SKM-1 treated with dmso at 0.1 percent for 144 hours (cell line): ENCODE data around the gene MIS18BP1.
"Not testable (repeated sequence)": the region's sequence is repeated elsewhere in the genome, so short reads cannot be mapped to it uniquely, and the experiment has no call there.

Experiments
- DNase-seq: peaks from one replicate; lab custom pipeline; 2025; ENCODE audit not compliant: unreplicated experiment; lab: John Stamatoyannopoulos, UW

Gene MIS18BP1

GRCh38 chr14:45253070-45253753 lies at the start of gene MIS18BP1:
Gene MIS18BP1, minus strand, starts transcription at chr14:45253202. Its CDS starts 5,916 bp downstream, at chr14:45247286.
- peak; percentile 68 for DNase-seq

DNA sequence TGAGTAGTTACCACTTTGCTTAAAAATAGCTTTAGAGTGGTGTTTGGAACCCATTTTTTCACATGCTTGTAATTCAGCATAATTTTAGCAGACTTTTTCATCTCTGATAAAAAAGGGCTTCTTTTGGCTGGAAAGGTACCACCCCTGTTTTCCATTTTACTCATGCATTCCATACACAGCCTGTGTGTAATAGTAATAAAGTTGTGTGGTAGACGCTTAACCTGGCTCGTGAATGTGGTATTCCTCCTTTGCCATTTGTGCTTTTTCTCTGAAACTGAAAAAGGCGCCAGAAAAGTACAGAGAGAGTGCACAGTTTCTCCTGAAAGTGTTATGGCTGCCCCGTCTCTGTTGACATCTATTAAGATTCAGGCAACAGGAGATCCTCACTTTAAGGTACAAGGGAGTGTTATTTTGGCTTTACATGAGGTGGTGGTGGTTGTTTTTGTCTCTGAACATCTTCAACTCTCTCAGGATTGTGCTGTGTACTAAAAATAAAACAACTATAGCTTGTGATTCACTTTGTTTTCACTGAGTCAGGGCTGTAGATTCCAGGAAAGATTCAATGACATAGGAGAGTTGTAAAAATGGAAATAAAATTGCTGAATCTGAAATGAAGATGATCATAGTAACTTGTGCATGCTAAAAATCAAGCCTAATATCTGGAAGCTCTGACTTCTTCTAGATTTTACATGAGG lies 45.6 kb upstream of the MIS18BP1 start:
- DNase-seq: no peak

- DNase-seq: not testable (repeated sequence)
Measured at GRCh38 chr14:45294796-45295195, 41.8 kb upstream of the MIS18BP1 start.

DNA sequence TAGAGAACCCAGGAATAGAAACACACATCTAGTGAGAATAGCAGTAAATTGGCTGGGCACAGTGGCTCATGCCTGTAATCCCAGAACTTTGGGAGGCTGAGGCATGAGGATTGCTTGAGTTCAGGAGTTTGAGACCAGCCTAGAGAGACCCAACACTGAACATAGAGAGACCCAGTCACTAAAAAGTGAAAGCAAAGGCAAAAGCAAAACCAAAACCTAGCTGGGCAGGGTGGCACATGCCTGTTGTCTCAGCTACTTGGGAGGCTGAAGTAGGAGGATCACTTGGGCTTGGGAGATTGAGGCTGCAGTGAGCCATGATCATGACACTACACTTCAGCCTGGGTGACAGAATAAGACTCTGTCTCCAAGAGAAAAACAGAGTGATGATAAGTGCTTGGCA lies 37.5 kb upstream of the MIS18BP1 start:
- no peak for DNase-seq

- no peak for DNase-seq
Measured at GRCh38 chr14:45287610-45288009, 34.6 kb upstream of the MIS18BP1 start.

- no peak for DNase-seq
Measured at GRCh38 chr14:45284802-45285201, 31.8 kb upstream of the MIS18BP1 start.

GRCh38 chr14:45281731-45282400 lies 28.9 kb upstream of the MIS18BP1 start:
- DNase-seq: not testable (repeated sequence)

DNA sequence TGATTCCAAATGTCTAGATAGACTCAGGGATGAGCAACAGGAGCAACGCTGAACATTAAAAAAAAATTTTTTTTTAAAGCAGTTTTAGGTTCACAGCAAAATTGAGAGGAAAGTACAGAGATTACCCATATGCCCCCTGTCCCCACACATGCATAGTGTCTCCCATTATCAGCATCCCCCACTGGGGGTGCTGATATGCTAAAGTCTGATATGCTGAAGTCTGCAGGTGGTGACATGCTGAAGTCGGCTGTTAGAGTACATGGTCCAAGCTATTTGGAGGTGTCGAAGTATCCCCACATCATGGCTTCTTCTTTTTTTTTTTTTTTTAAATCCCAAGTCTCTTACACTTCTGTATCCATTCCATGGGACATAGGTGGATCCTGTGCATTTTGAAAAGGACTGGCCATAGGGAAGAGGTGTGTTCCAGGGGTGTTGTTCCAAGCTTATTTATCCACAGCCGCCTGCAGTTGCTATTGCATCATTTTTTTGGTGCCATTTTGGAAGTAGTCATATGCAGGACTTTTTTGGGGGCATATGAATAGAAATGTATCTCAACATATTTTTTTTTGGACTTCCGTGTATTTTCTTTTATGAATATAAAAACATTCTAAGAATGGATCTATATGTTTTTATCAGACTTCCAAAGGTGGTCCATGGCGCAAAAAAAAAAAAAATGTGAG lies 19.0 kb upstream of the MIS18BP1 start:
- no peak for DNase-seq

DNA sequence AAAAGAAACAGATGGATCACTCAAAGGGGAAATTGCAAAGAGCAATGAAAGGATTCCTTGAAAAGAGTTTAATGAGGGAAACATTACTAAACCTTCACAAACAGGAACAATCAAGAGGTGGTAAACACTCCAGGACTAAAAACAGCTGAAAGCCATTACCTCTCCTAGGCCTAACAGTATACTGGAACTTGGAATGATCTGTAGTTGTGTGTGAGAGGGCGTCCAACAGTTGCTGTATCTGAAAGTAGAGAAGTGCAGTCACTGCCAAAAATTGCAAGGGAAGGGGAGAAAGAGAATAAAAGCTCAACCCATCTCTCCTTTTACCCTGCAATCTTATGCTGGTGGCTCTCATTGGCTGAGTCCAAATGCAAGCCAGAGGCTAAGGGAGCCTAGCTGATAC lies 17.0 kb upstream of the MIS18BP1 start:
- no peak for DNase-seq

DNA sequence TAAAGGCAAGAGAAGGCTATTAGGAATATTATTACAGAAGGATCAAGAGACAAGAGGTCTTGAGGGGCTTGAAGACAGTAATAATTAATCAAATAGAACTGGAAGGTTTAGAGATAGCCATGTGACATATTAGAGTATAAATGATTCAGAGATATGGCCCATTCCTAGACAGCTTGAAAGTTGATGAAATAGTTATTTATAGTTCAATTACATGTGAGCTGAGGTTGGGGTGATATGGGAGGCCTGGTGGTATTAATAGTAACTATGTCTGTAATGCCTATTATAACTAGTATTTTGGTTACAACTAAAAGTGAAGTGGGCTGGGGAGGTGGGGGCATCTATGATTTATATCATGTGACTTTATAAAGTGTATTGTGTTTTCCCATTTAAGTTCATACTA lies 14.1 kb upstream of the MIS18BP1 start:
- no peak for DNase-seq

GRCh38 chr14:45262637-45263036 lies 9.6 kb upstream of the MIS18BP1 start:
- DNase-seq: no peak

- DNase-seq: no peak
Measured at GRCh38 chr14:45261209-45261608, 8.2 kb upstream of the MIS18BP1 start.

DNA sequence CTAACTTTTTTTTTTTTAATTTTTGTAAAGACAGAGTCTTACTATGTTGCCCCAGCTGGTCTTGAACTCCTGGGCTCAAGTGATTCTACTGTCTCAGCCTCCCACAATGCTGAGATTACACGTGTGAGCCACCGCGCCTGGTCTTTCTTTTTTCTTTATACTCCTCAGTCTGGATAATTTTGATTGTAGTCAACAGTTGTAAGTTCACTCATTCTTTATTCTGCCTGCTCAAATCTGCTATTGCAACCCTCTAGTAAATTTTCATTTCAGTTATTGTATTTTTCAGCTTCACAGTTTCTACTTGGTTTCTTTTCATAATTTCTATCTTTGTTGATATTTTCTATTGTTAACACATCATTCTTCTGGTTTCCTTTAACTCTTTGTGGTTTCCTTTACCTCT lies 5.8 kb upstream of the MIS18BP1 start:
- DNase-seq: no peak

DNA sequence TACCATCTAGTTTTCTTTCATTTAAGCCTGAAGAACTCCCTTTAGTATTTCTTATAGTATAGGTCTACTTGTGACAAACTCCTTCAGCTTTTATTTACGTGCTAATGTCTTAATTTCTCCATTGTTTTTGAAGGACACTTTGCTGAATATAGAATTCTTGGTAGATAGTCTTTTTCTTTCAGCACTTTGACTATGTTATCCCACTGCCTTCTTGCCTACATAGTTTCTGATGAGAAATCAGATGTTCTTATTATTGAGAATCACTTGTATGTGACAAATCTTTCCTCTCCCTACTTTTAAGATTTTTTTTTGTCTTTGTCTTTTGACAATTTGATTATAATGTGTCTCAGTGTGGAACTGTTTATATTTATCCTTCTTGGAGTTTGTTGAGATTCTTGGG lies 5.1 kb upstream of the MIS18BP1 start:
- DNase-seq: no peak

- no peak for DNase-seq
Measured at GRCh38 chr14:45254771-45255170, 1.8 kb upstream of the MIS18BP1 start.

GRCh38 chr14:45253754-45254310 lies 830 bp upstream of the MIS18BP1 start:
- no peak for DNase-seq

GRCh38 chr14:45252366-45253069 lies 484 bp downstream of the MIS18BP1 start:
- no peak for DNase-seq

DNA sequence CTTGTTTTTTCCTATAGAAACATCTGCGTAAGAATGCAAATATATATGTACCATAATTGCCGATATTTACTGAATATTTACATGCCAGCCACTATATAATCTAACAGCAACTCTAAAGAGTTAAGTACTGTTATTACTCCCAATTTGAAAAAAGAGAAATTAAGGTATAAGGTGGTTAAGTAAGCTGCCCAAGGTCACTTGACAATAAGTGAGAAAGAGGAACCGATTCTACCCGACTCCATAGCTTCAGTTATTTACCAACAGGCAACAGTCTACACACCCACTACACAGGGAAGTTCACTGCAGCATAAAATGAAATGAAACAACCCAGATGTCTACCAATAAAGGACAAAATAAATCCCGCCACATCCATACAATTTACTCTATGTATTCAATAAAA lies 1.1 kb downstream of the MIS18BP1 start:
- peak; percentile 61 for DNase-seq

GRCh38 chr14:45249856-45250575 lies 3.0 kb downstream of the MIS18BP1 start:
- DNase-seq: peak; percentile 87

- DNase-seq: no peak
Measured at GRCh38 chr14:45247427-45247826, 5.6 kb downstream of the MIS18BP1 start.
